ENCODE measurements around the gene MT1X.

Gene MT1X

GRCh38 chr16:56681939-56682702, at the start of gene MT1X:
TSS of gene MT1X (plus strand) at chr16:56682470. CDS start at chr16:56682541, 71 bp downstream.
- no peak for TF ChIP-seq CTCF (IDR thresholded peaks at IDR 0.05; ENCODE audit: low read depth, low read length, missing control alignments)
- peak; percentile 61 for DNase-seq (ENCODE audit: low read depth)
- H3K4me3 ChIP-seq (ENCODE audit: low read depth, low read length): peak within 1 kb of the TSS; percentile 64

- no peak for TF ChIP-seq CTCF (IDR thresholded peaks at IDR 0.05; ENCODE audit: low read depth, low read length, missing control alignments)
- no peak for DNase-seq (ENCODE audit: low read depth)
- H3K4me3 ChIP-seq (ENCODE audit: low read depth, low read length): no peak overlapping the region
These were observed 49.4 kb upstream of the MT1X start for GRCh38 chr16:56632848-56633365.

GRCh38 chr16:56633535-56633934, 48.7 kb upstream of the MT1X start:
- no peak for TF ChIP-seq CTCF (IDR thresholded peaks at IDR 0.05; ENCODE audit: low read depth, low read length, missing control alignments)
- no peak for DNase-seq (ENCODE audit: low read depth)
- no peak overlapping the region for H3K4me3 ChIP-seq (ENCODE audit: low read depth, low read length)

- no peak for DNase-seq (ENCODE audit: low read depth)
- no peak for TF ChIP-seq CTCF (IDR thresholded peaks at IDR 0.05; ENCODE audit: low read depth, low read length, missing control alignments)
- H3K4me3 ChIP-seq (ENCODE audit: low read depth, low read length): no peak overlapping the region
These were observed 47.4 kb upstream of the MT1X start for GRCh38 chr16:56634715-56635440.

GRCh38 chr16:56635441-56635967, 46.8 kb upstream of the MT1X start:
- no peak for DNase-seq (ENCODE audit: low read depth)
- TF ChIP-seq CTCF (IDR thresholded peaks at IDR 0.05; ENCODE audit: low read depth, low read length, missing control alignments): no peak
- no peak overlapping the region for H3K4me3 ChIP-seq (ENCODE audit: low read depth, low read length)

- TF ChIP-seq CTCF (IDR thresholded peaks at IDR 0.05; ENCODE audit: low read depth, low read length, missing control alignments): no peak
- no peak for DNase-seq (ENCODE audit: low read depth)
- H3K4me3 ChIP-seq (ENCODE audit: low read depth, low read length): no peak overlapping the region
These were observed 45.5 kb upstream of the MT1X start for GRCh38 chr16:56636616-56637413.

Measured in GM12864 (cell line).